Kidney capillary endothelial cell (primary cell): Measurements from ENCODE around the gene PARD3B.
A peak's percentile ranks its signal among the peaks of the same experiment; 100 is the strongest.

Experiments
- DNase-seq: peaks from one replicate; pipeline ENCODE4 v3.0.0-alpha.2; 2018; ENCODE audit warnings: low spot score

The PARD3B gene

GRCh38 chr2:205352593-205352992 lies 807.3 kb downstream of the PARD3B start:
- no peak for DNase-seq

DNA sequence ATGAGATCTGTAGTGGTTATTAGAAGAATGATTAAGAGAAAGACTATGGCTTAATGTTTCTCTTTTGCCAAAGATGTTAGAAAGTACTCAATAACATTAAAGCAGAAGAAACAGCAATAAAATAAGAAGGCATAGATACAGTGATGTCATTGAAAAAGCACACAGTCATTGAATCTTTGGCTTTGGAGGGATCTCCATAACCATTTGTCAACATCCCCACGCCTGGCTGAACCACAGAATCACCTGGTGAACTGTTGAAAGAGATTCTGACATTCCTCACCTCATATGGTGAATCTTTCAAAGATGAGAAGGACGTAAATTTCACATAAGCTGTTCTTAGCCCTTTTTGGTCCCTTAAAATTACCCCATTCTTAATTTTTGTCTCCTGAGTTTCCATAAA lies 812.5 kb downstream of the PARD3B start:
- DNase-seq = no peak

GRCh38 chr2:205358351-205358815 lies 813.1 kb downstream of the PARD3B start:
- no peak for DNase-seq

DNA sequence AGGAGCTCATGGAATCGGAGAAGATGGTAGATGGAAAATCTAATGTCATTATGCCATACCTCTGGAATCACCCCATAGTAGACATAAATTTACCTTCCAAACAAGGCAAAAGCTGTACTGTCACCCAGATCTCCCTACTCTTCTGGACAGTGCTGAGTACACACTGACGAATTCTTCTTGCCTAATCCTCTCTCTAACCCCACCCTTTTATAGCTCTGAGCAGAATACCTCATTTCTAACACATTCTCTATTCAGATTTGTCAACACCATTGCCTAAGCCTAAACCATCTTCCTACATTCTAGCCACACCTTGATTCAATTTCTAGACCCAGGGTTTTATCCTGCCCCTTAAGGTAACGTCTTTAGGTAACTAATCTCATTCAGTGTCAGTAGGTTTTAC lies 816.0 kb downstream of the PARD3B start:
- DNase-seq = no peak

DNA sequence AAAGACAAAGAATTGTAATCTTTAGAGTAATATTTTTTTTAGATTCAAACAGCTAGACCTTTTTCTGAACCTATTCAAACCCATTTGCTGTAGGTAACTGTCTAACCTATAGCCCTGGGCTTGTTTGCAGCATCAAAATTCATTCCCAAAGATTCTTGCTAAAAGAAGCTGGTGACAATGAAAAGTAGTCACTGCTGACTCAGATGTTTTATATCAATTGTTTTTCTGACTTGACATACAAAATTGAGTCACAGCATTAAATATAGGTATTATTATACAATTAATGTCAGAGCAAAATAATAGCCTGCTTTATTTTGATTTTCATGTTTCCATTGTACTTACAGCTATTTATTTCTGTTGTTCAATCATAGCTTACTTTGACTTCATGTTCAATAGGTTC lies 816.7 kb downstream of the PARD3B start:
- DNase-seq = peak; percentile 7

DNA sequence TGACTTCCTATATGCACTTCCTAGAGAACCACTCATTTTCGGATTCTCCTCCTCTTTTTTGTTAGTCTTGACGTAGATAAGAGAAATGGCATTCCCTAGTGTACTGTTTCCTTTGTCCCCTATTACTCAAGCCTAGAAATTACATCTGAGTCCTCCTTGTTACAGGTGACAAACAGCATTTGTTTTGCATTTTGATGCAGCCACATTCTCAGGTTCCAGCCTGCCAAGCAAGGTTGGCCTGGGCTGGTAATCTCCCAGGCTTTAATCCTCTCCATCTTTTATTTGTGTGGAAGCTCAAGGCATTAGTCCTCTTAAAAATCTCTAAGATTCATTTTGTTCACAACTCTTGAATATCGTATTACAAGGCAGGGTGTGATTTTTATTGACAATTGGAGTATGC lies 819.0 kb downstream of the PARD3B start:
- no peak for DNase-seq

DNA sequence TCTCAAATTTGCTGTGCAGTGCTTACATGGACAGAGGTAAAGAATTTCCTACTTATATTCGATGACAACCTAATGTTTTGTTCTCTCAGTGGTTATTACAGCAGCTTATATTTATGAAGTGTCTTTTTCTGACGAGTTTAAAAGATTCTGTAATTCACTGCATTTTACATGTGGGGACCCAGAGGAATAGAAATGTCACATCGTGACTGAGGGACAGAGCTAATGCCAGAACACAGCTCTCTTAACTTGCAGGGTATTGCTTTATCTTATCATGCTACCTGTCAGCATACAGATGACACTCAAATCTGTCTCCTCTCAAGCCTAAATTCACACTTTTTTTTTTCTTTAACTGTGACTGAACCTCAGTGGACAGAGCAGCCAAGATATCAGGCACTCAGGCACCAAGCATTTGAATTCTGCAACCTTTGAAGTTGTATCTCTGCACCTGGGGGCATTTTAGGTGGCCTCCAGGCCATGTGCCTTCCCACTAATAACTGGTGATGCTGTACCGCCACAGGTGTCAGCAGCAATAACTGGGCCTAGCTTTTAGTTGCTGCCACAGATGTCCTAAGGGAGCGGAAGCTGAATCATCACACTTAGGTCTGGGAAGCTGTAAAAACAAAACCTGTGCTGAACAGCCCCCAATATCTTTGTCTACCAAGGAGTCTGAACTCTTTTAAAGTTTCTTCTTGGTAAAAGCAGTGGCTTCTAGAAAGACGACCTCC lies 821.2 kb downstream of the PARD3B start:
- DNase-seq = no peak

- DNase-seq = no peak
These were observed 822.2 kb downstream of the PARD3B start for GRCh38 chr2:205367331-205367935.

DNA sequence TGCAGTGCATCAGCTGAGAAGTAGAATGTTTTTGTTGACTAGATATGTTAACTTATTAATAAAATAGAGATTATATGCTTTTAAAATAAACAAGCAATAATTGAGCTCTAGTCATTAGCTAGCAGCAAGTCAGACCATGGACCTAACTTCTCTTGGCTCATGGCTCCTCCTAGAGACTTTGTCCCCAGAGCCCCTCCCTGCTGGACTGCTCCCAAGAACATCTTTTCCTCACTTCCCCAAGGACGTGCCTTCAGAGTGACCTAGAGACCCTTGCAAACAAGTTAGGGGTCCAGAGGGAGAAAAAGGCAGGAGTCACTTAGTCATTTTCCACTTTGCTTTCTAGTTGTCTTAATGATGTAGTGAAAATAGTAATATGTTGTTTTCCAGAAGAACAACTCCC lies 824.5 kb downstream of the PARD3B start:
- DNase-seq = no peak

- DNase-seq = no peak
These were observed 825.5 kb downstream of the PARD3B start for GRCh38 chr2:205370726-205371125.

- no peak for DNase-seq
These were observed 826.9 kb downstream of the PARD3B start for GRCh38 chr2:205372141-205372540.

DNA sequence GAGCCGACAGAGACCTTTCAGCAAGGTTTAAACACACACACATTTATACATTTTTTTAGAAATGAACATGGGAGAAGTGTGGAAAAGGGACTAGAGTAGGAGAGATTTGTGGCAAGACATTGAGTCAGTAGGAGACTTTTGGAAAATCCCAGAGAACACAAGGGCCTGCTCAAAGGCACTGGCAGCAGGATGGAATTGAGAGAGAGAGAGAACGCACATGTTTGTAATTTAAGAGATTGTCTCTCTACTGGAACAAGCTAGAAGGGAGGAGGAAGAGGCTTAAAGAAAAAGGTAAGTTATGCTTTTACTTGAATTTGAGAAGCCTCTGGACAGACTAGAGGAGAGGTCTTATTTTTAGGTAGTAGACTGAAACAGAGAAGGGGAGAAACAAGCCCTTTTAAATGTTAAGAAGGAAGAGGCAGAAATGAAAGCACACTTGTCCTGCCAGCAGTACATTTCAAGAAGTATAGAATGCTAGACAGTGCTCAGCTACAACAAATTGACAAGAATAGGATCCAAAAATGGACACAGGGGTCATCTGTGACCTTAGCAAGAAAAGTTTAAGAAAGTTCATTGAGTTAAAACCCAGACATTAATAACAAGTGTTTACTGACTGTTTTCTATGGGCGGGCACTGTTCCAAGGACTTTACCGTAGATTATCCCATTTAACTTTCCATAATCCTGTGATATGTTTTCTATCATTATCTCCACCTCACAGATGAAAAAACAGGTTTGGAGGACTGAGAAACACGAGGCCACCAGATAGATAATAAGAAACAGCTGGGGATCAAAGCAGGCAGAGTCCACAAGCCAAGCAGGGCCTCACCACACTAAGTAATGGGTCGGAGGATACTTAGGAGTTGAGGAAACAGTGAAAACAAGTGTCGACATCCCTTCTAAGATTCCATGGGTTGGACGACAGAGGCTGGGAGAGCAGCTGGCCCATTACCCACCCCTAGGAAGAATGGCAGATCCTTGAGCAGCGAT lies 830.5 kb downstream of the PARD3B start:
- DNase-seq = no peak

- DNase-seq = no peak
These were observed 832.0 kb downstream of the PARD3B start for GRCh38 chr2:205377324-205377723.

DNA sequence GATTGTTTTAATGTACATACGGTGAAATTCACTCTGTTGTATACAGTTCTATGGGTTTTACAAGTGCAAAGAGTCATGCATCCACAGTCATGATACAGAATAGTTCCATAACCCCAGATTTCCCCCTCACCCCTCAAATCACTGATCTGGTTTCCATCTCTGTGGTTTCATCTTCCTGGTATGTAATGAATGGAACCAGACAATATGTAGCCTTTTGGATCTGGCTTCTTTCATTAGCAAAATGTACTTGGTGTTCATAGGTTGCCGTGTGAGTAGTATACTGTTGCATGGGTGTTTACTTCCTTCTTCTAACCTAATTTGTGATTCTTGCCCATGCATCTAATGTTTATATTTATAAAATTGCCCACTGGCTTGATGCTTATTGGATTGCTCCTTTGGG lies 838.3 kb downstream of the PARD3B start:
- DNase-seq = no peak

DNA sequence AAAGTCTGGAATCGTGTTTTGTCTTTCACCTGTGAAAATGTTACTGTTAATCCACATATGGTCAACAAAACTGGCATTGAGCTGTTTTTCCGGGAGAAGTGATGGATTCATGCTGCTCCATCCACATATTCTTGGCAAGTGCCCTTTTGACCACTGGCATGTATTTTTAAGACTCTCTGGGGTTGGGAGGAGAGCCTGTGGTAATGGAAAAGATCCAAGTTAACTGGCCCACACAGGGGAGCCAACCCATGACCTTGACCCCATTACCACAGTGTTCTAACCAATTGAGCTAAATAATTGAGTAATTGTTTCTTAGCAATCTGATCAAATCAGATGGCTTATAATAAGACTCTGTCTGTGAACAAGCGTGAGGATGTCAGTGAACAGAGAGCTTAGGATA lies 840.8 kb downstream of the PARD3B start:
- DNase-seq = no peak

- no peak for DNase-seq
These were observed 842.2 kb downstream of the PARD3B start for GRCh38 chr2:205387350-205388055.

GRCh38 chr2:205390866-205391265 lies 845.6 kb downstream of the PARD3B start:
- peak; percentile 3 for DNase-seq

DNA sequence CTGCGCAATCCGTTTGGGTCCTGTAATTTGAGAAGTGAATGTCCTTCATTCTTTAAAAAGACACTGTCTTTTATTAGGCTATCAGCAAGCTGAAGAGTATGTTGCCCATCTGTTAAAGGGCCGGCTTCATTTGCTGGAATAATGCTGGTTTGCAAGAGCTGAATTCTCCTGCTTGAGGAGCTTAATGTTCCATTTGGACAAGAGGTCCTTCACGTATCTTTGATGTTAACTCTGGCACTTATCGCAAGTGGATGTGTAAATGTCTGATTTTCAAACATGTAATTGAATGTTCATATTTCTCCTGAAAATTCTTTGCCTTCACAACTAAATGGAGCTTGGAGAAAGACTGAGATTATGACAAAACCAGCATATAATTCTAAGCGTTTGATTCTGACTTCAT lies 856.2 kb downstream of the PARD3B start:
- DNase-seq = no peak

DNA sequence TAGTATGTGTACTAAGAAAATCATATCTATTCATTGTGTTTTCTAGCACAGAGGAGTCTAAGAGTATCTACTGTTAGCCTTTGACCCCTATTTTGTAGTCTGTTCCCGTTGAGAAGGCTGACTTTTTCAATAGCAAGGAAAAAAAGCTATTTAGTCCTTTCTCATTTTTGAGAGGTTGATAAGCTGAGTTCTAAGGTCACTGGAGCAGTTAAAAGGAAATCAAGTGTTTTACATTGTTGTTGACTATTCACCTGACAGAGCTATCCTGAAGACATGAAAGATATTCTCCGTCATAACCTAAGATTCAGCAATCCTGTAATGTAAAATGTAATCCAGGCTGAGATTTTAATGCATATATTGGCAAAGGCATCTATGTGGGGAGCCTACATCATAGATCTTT lies 856.7 kb downstream of the PARD3B start:
- DNase-seq = no peak

- no peak for DNase-seq
These were observed 858.1 kb downstream of the PARD3B start for GRCh38 chr2:205403244-205403825.

GRCh38 chr2:205405194-205405593 lies 859.9 kb downstream of the PARD3B start:
- peak; percentile 58 for DNase-seq

DNA sequence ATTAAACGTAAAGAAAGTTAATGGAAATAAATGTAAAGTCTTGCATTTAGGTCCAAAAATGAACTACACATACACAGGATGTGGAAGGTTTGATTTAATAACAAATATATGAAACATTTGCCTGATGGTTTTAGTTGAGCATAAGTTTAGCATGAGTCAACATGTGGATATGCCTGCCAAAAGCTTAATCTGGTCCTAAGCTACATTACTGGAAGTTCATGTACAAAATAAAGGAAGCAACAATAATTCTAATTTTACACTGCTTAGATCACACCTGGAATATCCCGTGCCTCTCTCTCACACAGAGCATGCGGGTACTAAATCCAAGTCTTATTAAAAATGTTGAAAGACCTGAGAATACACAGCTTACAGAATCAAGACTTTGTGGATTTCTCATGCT lies 860.5 kb downstream of the PARD3B start:
- peak; percentile 41 for DNase-seq
